ENCODE results near the gene NPIPA1. TPM values are rescaled to one million over a fixed set of nuclear protein-coding genes. Genes with fewer than 3 reads are reported as not detected.
"Not testable (repeated sequence)": the region's sequence is repeated elsewhere in the genome, so short reads cannot be mapped to it uniquely, and the experiment has no call there.

NPIPA1 gene
- total RNA-seq, 1 experiment from 2014 or later, result 116 TPM

DNA sequence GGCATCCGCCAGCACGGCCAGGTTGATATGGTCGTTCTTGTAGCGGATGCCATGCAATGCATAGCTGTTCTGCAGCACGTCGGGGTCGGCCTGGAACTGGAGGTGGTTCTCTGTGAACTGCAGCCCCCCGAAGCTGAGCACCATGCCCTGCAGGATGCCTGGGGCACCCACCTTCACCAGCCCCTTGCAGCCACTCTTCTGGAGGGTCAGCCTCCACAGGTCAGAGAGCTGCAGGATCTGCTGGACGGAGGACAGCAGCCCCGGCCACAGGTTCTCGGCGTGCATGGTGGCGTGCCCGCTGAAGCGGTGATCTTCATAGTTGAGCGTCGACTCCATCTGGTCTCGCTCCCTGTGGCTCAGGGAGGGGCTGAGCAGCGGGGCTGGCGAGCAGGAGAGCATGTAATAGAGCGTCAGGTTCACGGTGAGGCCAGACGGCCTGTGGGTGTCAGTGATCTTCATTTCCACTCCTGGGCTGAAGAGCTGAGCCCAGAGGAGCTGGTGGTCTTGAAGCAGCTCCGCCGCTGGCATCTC lies 51.5 kb downstream of the NPIPA1 start:
- ATAC-seq; POLR2A ChIA-PET; DNase-seq (ENCODE audit: low spot score); H3K4me3 Mint-ChIP-seq; CTCF ChIA-PET; H3K27me3 Mint-ChIP-seq (ENCODE audit: low read depth); H3K4me1 Mint-ChIP-seq: not testable (repeated sequence)
- Mint-ChIP-seq H3K36me3 (peaks cover 16% of the 10 kb centered on the region), H3K27ac (0 out of 2 replicates have a peak overlapping the region, but pooled peaks have one; percentile 10), H3K9me3 (peaks cover 12% of the 10 kb centered on the region)

DNA sequence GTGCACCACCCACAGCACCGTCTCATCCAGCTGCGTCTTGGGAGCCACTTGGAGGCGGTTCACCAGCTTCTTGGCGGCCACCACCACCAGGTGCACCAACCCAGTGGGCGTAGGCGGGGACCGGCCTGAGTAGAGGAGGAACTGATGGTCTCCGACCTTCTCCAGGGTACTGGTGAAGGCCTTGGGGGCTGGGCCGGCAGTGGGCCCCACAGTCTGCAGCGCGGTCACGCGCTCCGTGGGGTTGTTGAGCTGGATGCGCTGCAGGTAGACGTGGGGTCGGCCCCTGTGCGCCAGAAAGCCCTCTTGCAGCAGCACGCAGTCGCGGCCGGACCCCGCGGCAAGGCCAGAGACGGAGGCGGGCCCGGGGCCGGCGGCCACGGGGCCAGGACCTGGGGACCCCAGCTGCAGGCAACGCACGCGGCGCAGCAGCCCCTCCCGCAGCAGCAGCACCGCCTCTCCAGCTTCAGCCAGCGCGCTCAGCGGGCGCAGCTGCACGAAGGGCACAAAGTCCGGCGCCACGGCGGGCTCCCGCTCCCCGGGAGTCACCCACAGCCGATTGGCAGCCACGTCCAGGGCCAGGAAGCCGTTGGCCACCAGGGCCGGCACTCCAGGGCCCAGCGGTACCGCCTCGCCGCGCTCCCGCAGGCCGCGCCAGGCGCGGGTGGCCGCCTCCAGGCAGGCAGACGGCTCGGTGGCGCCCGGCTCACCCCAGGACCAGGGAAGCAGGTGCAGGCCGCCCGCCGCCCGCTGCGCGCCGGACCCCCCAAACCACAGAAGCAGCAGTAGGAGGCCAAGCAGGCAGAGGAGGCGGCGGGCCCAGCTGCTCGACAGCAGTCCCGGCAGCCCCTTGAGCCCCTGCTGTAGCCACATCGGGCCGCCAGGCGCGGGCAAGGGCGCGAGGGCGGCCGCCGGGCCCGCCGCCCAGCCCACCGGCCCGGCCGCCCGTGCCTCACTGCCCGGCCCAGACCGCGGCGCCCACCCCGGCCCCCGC lies 52.3 kb downstream of the NPIPA1 start:
- H3K4me1 Mint-ChIP-seq; POLR2A ChIA-PET; H3K27ac Mint-ChIP-seq; CTCF ChIA-PET; H3K27me3 Mint-ChIP-seq (ENCODE audit: low read depth): not testable (repeated sequence)
- DNase-seq (ENCODE audit: low spot score), result peak; percentile 39
- 0 out of 2 replicates have a peak, but pooled peaks have one; percentile 10 for TF ChIP-seq ZNF423 (CRISPR knock-in tag; IDR thresholded peaks at IDR 0.05)
- peak; percentile 72 for ATAC-seq
- Mint-ChIP-seq H3K9me3 (peaks cover 12% of the 10 kb centered on the region), H3K4me3 (peak overlapping the region; percentile 63), H3K36me3 (peaks cover 16% of the 10 kb centered on the region)

DNA sequence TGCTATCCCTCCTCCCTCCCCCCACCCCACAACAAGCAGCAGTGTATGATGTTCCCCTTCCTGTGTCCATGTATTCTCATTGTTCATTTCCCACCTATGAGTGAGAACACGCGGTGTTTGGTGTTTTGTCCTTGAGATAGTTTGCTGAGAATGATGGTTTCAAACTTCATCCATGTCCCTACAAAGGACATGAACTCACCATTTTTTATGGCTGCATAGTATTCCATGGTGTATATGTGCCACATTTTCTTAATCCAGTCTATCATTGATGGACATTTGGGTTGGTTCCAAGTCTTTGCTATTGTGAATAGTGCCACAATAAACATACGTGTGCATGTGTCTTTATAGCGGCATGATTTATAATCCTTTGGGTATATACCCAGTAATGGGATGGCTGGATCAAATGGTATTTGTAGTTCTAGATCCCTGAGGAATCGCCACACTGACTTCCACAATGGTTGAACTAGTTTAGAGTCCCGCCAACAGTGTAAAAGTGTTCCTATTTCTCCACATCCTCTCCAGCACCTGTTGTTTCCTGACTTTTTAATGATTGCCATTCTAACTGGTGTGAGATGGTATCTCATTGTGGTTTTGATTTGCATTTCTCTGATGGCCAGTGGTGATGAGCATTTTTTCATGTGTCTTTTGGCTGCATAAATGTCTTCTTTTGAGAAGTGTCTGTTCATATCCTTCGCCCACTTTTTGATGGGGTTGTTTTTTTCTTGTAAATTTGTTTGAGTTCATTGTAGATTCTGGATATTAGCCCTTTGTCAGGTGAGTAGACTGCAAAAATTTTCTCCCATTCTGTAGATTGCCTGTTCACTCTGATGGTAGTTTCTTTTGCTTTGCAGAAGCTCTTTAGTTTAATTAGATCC lies 56.3 kb downstream of the NPIPA1 start:
- POLR2A ChIA-PET; DNase-seq (ENCODE audit: low spot score); H3K27me3 Mint-ChIP-seq (ENCODE audit: low read depth); CTCF ChIA-PET; ATAC-seq; H3K4me1 Mint-ChIP-seq; H3K4me3 Mint-ChIP-seq; H3K27ac Mint-ChIP-seq: not testable (repeated sequence)
- Mint-ChIP-seq H3K36me3 (peaks cover 16% of the 10 kb centered on the region), H3K9me3 (peaks cover 12% of the 10 kb centered on the region)

DNA sequence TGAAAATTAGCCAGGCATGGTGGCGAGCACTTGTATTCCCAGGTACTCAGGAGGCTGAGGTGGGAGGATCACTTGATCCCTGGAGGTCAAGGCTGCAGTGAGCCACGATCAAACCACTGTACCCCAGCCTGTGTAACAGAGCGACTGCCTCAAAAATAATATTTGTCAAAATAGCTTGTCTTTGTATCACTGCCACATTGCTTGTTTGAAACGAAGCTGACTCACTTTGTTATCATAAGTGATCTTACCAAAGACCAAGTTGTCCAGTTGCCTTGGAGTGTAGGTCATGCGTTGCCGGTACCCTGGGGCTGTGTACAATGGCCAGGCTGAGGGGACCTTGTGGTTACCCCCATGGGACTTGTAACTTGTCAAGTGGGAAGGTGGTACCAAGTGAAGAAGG lies 59.5 kb downstream of the NPIPA1 start:
- Mint-ChIP-seq H3K36me3 (peaks cover 13% of the 10 kb centered on the region), H3K9me3 (peaks cover 12% of the 10 kb centered on the region)
- H3K4me1 Mint-ChIP-seq; POLR2A ChIA-PET; CTCF ChIA-PET; H3K27ac Mint-ChIP-seq; DNase-seq (ENCODE audit: low spot score); ATAC-seq; H3K4me3 Mint-ChIP-seq; H3K27me3 Mint-ChIP-seq (ENCODE audit: low read depth): not testable (repeated sequence)

DNA sequence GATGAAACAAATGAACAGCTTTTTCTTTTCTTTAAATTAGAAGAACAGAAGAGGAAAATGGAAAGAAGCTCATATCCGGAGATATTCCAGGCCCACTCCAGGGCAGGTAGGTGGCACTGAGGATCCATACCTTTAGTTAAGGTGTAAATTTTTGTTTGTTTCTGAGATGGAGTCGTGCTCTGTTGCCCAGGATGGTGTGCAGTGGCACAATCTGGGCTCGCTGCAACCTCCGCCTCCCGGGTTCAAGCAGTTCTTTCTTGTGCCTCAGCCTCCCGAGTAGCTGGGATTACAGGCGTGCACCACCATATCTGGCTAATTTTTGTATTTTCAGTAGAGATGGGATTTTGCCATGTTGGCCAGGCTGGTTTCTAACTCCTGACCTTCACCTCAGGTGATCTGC lies 61.1 kb downstream of the NPIPA1 start:
- CTCF ChIA-PET; DNase-seq (ENCODE audit: low spot score); H3K9me3 Mint-ChIP-seq; ATAC-seq; H3K27ac Mint-ChIP-seq; H3K4me1 Mint-ChIP-seq; H3K36me3 Mint-ChIP-seq; H3K4me3 Mint-ChIP-seq; POLR2A ChIA-PET; H3K27me3 Mint-ChIP-seq (ENCODE audit: low read depth): not testable (repeated sequence)

DNA sequence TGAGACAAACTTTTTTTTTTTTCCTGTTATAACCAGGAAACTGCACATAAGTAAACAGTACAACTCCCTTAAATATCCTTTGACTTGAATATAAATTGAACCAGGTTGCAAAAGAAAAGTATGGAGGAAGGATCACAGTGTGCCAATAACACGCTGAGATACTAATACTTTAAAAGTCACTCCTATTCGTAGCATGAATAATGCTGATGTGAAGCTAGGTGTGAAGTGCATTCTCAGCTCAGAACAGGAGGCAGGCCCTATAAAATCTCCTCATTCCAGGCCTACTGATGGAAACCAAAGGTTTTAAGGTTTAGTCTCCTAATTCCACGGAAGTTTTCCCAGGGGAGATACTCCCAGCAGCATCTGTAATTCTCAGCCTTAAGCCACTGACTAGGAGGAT lies 62.6 kb downstream of the NPIPA1 start:
- H3K9me3 Mint-ChIP-seq; DNase-seq (ENCODE audit: low spot score); H3K27ac Mint-ChIP-seq; H3K4me3 Mint-ChIP-seq; POLR2A ChIA-PET; CTCF ChIA-PET; ATAC-seq; H3K4me1 Mint-ChIP-seq; H3K27me3 Mint-ChIP-seq (ENCODE audit: low read depth): not testable (repeated sequence)
- peaks cover 13% of the 10 kb centered on the region for H3K36me3 Mint-ChIP-seq

Small RNA genes lying within 50 kb of the gene (microRNA-seq; reads per million reads assigned to microRNA genes)
- not detected for gene MIR3180-1 (ENCODE audit: borderline number of aligned reads)
- gene MIR3670-1 (ENCODE audit: borderline number of aligned reads), result not detected
- not detected for gene MIR6511A1 (ENCODE audit: borderline number of aligned reads)
- gene MIR6770-1 (ENCODE audit: borderline number of aligned reads), result not detected

Other genes starting within 250 kb of the NPIPA1 start
- gene PLA2G10, start 243.1 kb upstream of the NPIPA1 start, total RNA-seq (2021), result 0.39 to 0.85 TPM (median 0.42 TPM) in 3 replicates
- gene NPIPA3, start 234.0 kb upstream of the NPIPA1 start, total RNA-seq (2021), result 0.92 to 2.3 TPM (median 1.4 TPM) in 3 replicates
- 12.1 to 20.8 TPM (median 19.5 TPM) in 3 replicates for gene NPIPA2, start 194.9 kb upstream of the NPIPA1 start, total RNA-seq (2021)
- 100.0 to 112 TPM (median 101 TPM) in 3 replicates for gene NOMO1, start 103.7 kb upstream of the NPIPA1 start, total RNA-seq (2021)
- 106 to 108 TPM (median 107 TPM) in 3 replicates for gene PDXDC1, start 37.6 kb downstream of the NPIPA1 start, total RNA-seq (2021)
- 33.8 to 39.6 TPM (median 38.0 TPM) in 3 replicates for gene NTAN1, start 118.6 kb downstream of the NPIPA1 start, total RNA-seq (2021)
- 24.9 to 26.7 TPM (median 25.6 TPM) in 3 replicates for gene RRN3, start 156.8 kb downstream of the NPIPA1 start, total RNA-seq (2021)